HCT116 (cell line): ENCODE results near the gene LIMK2. TPM values are rescaled to one million over a fixed set of nuclear protein-coding genes. Genes with fewer than 3 reads are reported as not detected.

ENCODE experiments used
- ATAC-seq: fragments of 200-7000 bp; cut with Tn5 transposase; 2 replicates; pipeline ENCODE4 v1.9.1; 2020; ENCODE audit warnings: mild to moderate bottlenecking, moderate library complexity
- BruUV-seq: library from RNA; stranded (reverse); fragments of 400-500 nt; replicated peaks from 2 replicates; lab custom pipeline; 2021; lab: Mats Ljungman, UMichigan
- CTCF ChIA-PET: fragments of 300-600 bp; sonication (Branson Sonifier 250); formaldehyde crosslinking; loops from one replicate; lab custom pipeline; 2021; ENCODE audit warnings: antibody characterized with exemption; lab: Charles Lee
- POLR2A ChIA-PET: fragments of 300-600, 350-600 bp; sonication (Branson Sonifier 250); formaldehyde crosslinking; loops from one replicate; lab custom pipeline; 2021; ENCODE audit warnings: antibody characterized with exemption; lab: Charles Lee
- RAD21 ChIA-PET, 2 experiments: fragments of 300-600 bp; sonication (Branson Sonifier 250); formaldehyde crosslinking; loops; one replicate each; lab custom pipeline; 2023; ENCODE audit warnings: low total read pairs in 2 of 2; ENCODE audit not compliant: uncharacterized antibody in 2 of 2, unreplicated experiment in 2 of 2, low non-redundant PET in 1 of 2; lab: Charles Lee
- DNase-seq: peaks from one replicate; pipeline ENCODE4 v3.0.0-alpha.2; 2010; ENCODE audit warnings: low read depth, low spot score
- H2AFZ ChIP-seq: fragments of 200-600 bp; shearing (Covaris generic), sonication (generic); 2 replicates; pipeline ENCODE4 v1.6.1; 2017; ENCODE audit warnings: low read depth, mixed run types, mixed read lengths, antibody characterized with exemption, low read length; ENCODE audit not compliant: poor library complexity, severe bottlenecking
- H3K27ac ChIP-seq: 2 replicates; pipeline ENCODE4 v1.5.1; 2012; ENCODE audit warnings: low read depth, low read length
- H3K27me3 ChIP-seq: fragments of 200-600 bp; sonication (generic); 2 replicates; pipeline ENCODE4 v1.6.1; 2016; ENCODE audit warnings: mixed run types, low read length, mixed read lengths; ENCODE audit not compliant: insufficient read depth
- H3K36me3 ChIP-seq, 2 experiments: fragments of 200-500 bp in 1 of 2; fragments of 200-600 bp in 1 of 2; sonication (Bioruptor generic) in 1 of 2; sonication (generic) in 1 of 2; 2 replicates each; pipeline versions ENCODE4 v1.5.1 to v1.6.1; 2014 to 2016; ENCODE audit warnings: low read length in 2 of 2, inconsistent platforms in 1 of 2, mixed read lengths in 1 of 2, mixed run types in 1 of 2; ENCODE audit not compliant: insufficient read depth in 2 of 2, control insufficient read depth in 1 of 2
- H3K4me1 ChIP-seq, 2 experiments: fragments of 200-600 bp in 1 of 2; sonication (generic) in 1 of 2; 2 replicates each; pipeline versions ENCODE4 v1.5.1 to v1.6.1; 2012 to 2017; ENCODE audit warnings: low read length in 2 of 2, inconsistent platforms in 1 of 2, mild to moderate bottlenecking in 1 of 2, mixed read lengths in 1 of 2, mixed run types in 1 of 2, moderate library complexity in 1 of 2; ENCODE audit not compliant: insufficient read depth in 2 of 2, control insufficient read depth in 1 of 2
- H3K4me2 ChIP-seq: fragments of 200-600 bp; sonication (generic); 2 replicates; pipeline ENCODE4 v1.6.1; 2017; ENCODE audit warnings: mixed run types, low read length, mixed read lengths
- H3K4me3 ChIP-seq, 2 experiments: fragments of 200-600 bp in 1 of 2; sonication (generic) in 1 of 2; replicated peaks in 1 of 2; 2 replicates each; pipeline ENCODE4 v1.5.1; 2011 to 2016; ENCODE audit warnings: low read length in 2 of 2, control low read depth in 1 of 2, low read depth in 1 of 2, mild to moderate bottlenecking in 1 of 2, mixed read lengths in 1 of 2, mixed run types in 1 of 2
- H3K79me2 ChIP-seq: fragments of 200-600 bp; sonication (generic); 2 replicates; pipeline ENCODE4 v1.6.1; 2017; ENCODE audit warnings: mild to moderate bottlenecking, mixed run types, low read length, moderate library complexity, mixed read lengths; ENCODE audit not compliant: insufficient read depth
- H3K9ac ChIP-seq: fragments of 200-600 bp; sonication (generic); 2 replicates; pipeline ENCODE4 v1.6.1; 2016; ENCODE audit warnings: low read length, mixed read lengths
- H3K9me2 ChIP-seq: fragments of 200-600 bp; sonication (generic), shearing (Covaris generic); 2 replicates; pipeline ENCODE4 v1.6.1; 2017; ENCODE audit warnings: mixed run types, mild to moderate bottlenecking, moderate library complexity; ENCODE audit not compliant: insufficient read depth
- H3K9me3 ChIP-seq, 2 experiments: fragments of 200-500 bp in 1 of 2; fragments of 200-600 bp in 1 of 2; sonication (Bioruptor generic) in 1 of 2; sonication (generic) in 1 of 2; 2 replicates each; pipeline ENCODE4 v1.6.1; 2014 to 2017; ENCODE audit warnings: low read length in 2 of 2, mixed read lengths in 2 of 2, inconsistent platforms in 1 of 2, low read depth in 1 of 2, mild to moderate bottlenecking in 1 of 2, mixed run types in 1 of 2, moderate library complexity in 1 of 2; ENCODE audit not compliant: control insufficient read depth in 1 of 2, insufficient read depth in 1 of 2
- H4K20me1 ChIP-seq: fragments of 200-600 bp; sonication (generic), shearing (Covaris generic); 2 replicates; pipeline ENCODE4 v1.6.1; 2017; ENCODE audit warnings: mixed run types, mild to moderate bottlenecking, moderate library complexity; ENCODE audit not compliant: insufficient read depth
- ELF1 ChIP-seq: IDR thresholded peaks from 2 replicates; pipeline ENCODE4 v1.6.1; 2012; ENCODE audit warnings: low read depth, borderline replicate concordance
- EZH2 ChIP-seq: fragments of 200-600 bp; sonication (generic); IDR thresholded peaks from 2 replicates; pipeline ENCODE4 v1.6.1; 2017; ENCODE audit warnings: antibody characterized with exemption, mixed run types
- FOSL1 ChIP-seq: IDR thresholded peaks from 2 replicates; pipeline ENCODE4 v1.6.1; 2012; ENCODE audit warnings: low read depth
- MAX ChIP-seq: IDR thresholded peaks from 2 replicates; pipeline ENCODE4 v1.6.1; 2012
- POLR2A ChIP-seq: IDR thresholded peaks from 2 replicates; pipeline ENCODE4 v1.7.0; 2011; ENCODE audit warnings: borderline replicate concordance; ENCODE audit not compliant: insufficient read depth, insufficient read length; ENCODE audit errors: extremely low read depth
- RAD21 ChIP-seq: IDR thresholded peaks from 2 replicates; pipeline ENCODE4 v1.6.1; 2012; ENCODE audit warnings: low read depth, mild to moderate bottlenecking
- SIN3A ChIP-seq: IDR thresholded peaks from 2 replicates; pipeline ENCODE4 v1.6.1; 2012; ENCODE audit warnings: low read depth
- YY1 ChIP-seq: IDR thresholded peaks from 2 replicates; pipeline ENCODE4 v1.6.1; 2011; ENCODE audit warnings: low read length, low read depth, moderate library complexity, mild to moderate bottlenecking; ENCODE audit not compliant: insufficient replicate concordance; ENCODE audit errors: extremely low read depth
- ZFX ChIP-seq: fragments of 450-650 bp; IDR thresholded peaks from 2 replicates; pipeline ENCODE4 v1.6.1; 2017
- intact Hi-C: fragments of 100-400 bp; cut with micrococcal nuclease; formaldehyde crosslinking; loops from 2 replicates; pipeline ENCODE4 v1.10.0; 2022
- total RNA-seq: library from RNA; stranded (reverse); gene quantifications from one replicate; pipeline ENCODE4 v1.2.1, GENCODE V29; 2021; ENCODE audit not compliant: unreplicated experiment
- TF ChIP-seq, protein P1 (sequence below), 3 experiments: fragments of 200-600 bp in 1 of 3; sonication (generic) in 1 of 3; IDR thresholded peaks in 2 of 3; conservative IDR thresholded peaks in 1 of 3; 2 replicates each; pipeline ENCODE4 v1.5.1; 2012 to 2017; ENCODE audit warnings: low read depth in 2 of 3, low read length in 2 of 3, antibody characterized with exemption in 1 of 3, borderline replicate concordance in 1 of 3, control low read depth in 1 of 3, mild to moderate bottlenecking in 1 of 3, mixed read lengths in 1 of 3, mixed run types in 1 of 3, moderate library complexity in 1 of 3; ENCODE audit not compliant: insufficient read depth in 1 of 3

The LIMK2 gene
- total RNA-seq, 1 experiment from 2014 or later, result 21.9 TPM

DNA sequence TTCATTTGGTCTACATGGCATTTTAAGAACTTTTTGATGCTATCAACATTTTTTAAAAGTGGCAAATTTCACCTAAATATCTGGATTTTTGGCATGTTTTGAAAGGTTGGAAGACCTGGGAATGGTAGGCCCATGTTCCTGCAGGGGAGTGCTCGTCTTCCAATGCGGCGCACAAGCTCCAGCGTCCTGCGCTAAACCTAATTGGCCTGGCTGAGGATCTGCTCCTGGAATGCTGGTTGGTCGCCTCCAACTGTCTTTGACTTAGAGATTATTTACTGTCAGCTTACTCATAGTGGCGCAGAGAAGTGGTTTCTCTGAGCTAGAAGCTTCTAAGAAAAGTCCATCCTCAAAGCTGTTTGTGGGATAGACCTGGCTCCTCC lies 626 bp upstream of the LIMK2 start (continued):
- TF ChIP-seq MAX, result no peak
- TF ChIP-seq ELF1, result no peak

- peaks cover 50% of the 10 kb centered on the region for H3K79me2 ChIP-seq
These were observed 908 bp downstream of the LIMK2 start for GRCh38 chr22:31212783-31213629.

DNA sequence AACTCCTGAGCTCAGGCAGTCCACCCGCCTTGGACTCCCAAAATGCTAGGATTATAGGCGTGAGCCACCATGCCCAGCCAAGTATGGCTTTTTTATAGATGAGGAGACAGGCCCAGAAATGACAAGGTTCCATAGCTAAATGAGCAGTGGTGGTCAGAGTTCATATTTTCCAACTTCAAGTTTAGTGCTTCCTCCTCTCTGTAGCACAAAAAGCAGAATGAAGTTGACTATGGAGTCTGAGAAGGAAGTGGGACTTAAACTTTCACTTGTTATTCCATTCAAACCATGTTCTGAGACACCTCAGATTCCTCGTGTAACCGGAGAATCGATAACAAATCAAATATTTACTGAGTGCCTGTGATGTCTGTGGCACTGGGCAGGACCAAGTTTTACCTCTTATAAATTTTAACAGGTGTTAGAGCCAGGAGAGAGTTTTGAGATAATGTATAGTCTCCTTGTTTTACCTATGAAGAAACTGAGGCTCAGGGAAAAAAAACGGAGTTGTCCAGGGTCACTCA lies 3.0 kb downstream of the LIMK2 start:
- intact Hi-C loops, result no loop called here
- CTCF ChIA-PET, result no interaction called here
- Histone ChIP-seq H3K4me3 (no peak overlapping the region), H3K27me3 (no peaks in the 10 kb centered on the region), H3K4me2 (no peak overlapping the region), H3K79me2 (peaks cover 67% of the 10 kb centered on the region), H3K9me3 (no peaks in the 10 kb centered on the region), H3K36me3 (no peaks in the 10 kb centered on the region), H4K20me1 (no peaks in the 10 kb centered on the region), H3K9ac (no peak overlapping the region), H3K4me1 (peaks cover 11 to 22% of the 10 kb centered on the region in 2 experiments; a peak in 3 of 4 replicates), H3K9me2 (no peaks in the 10 kb centered on the region), H3K27ac (no peak overlapping the region), H2AFZ (no peak overlapping the region)
- POLR2A ChIA-PET, result no interaction called here
- TF ChIP-seq EZH2 (no peak), FOSL1 (no peak), MAX (no peak), ZFX (no peak), POLR2A (no peak), SIN3A (no peak)
- TF ChIP-seq, protein P1, sequence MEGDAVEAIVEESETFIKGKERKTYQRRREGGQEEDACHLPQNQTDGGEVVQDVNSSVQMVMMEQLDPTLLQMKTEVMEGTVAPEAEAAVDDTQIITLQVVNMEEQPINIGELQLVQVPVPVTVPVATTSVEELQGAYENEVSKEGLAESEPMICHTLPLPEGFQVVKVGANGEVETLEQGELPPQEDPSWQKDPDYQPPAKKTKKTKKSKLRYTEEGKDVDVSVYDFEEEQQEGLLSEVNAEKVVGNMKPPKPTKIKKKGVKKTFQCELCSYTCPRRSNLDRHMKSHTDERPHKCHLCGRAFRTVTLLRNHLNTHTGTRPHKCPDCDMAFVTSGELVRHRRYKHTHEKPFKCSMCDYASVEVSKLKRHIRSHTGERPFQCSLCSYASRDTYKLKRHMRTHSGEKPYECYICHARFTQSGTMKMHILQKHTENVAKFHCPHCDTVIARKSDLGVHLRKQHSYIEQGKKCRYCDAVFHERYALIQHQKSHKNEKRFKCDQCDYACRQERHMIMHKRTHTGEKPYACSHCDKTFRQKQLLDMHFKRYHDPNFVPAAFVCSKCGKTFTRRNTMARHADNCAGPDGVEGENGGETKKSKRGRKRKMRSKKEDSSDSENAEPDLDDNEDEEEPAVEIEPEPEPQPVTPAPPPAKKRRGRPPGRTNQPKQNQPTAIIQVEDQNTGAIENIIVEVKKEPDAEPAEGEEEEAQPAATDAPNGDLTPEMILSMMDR (IDR thresholded peaks at IDR 0.05 in 2 of 3, conservative IDR thresholded peaks at IDR 0.05 in 1 of 3; ENCODE audit: borderline replicate concordance in 1 of 3, insufficient read depth in 1 of 3, low read depth in 2 of 3, low read length in 2 of 3), result no peak
- RAD21 ChIA-PET, result no interaction called here
- ATAC-seq, result no peak
- BruUV-seq, result no TSS peak
- no peak for DNase-seq

More at GRCh38 chr22:31212783-31213629, 908 bp downstream of the LIMK2 start:
- TF ChIP-seq ELF1, result no peak
- TF ChIP-seq RAD21, result no peak
- no peak for TF ChIP-seq YY1
- Histone ChIP-seq H3K36me3 (no peaks in the 10 kb centered on the region), H3K4me1 (peaks cover 11 to 15% of the 10 kb centered on the region in 2 experiments; a peak in 3 of 4 replicates), H3K4me2 (peak overlapping the region; percentile 86), H2AFZ (peak overlapping the region; percentile 54), H3K9me3 (no peaks in the 10 kb centered on the region), H3K9me2 (no peaks in the 10 kb centered on the region), H3K27me3 (no peaks in the 10 kb centered on the region), H3K9ac (peak overlapping the region; percentile 92), H3K27ac (peak overlapping the region; percentile 73), H4K20me1 (no peaks in the 10 kb centered on the region), H3K4me3 (peak overlapping the region; percentile 77 to 97)
- ATAC-seq (peak; percentile 3; the same call in 1 of the 2 replicates), DNase-seq (no peak)
- RAD21 ChIA-PET, result interaction anchor here in 1 of 2 experiments (1.0 kb wide), 1 partner anchor 60 kb away, joined by 3 read pairs; no protein-coding TSS in a partner anchor
- TSS peak; percentile 58 for BruUV-seq
- CTCF ChIA-PET, result interaction anchor here (1.0 to 1.7 kb wide), 6 partner anchors 12 to 64 kb away, joined by 3 to 7 read pairs (median 4); no protein-coding TSS in a partner anchor
- POLR2A ChIA-PET, result interaction anchor here (1.7 kb wide), 1 partner anchor 53 kb away, joined by 3 read pairs; the partner anchor contains the start of gene RNF185
- intact Hi-C loops, result loop anchor here (5.0 kb wide), 1 partner anchor 59 kb away; no protein-coding TSS in a partner anchor
